Heart right ventricle (tissue), 16 donors: Measurements from ENCODE around the gene CEMP1. TPM values are rescaled to one million over a fixed set of nuclear protein-coding genes. Genes with fewer than 3 reads are reported as not detected.

Experiments
- ATAC-seq, 8 donors: fragments of 200-7000 bp; cut with Tn5 transposase; one replicate each; pipeline ENCODE4 v1.9.1; 2020; ENCODE audit warnings: mild to moderate bottlenecking in 8 of 8, moderate library complexity in 8 of 8, moderate number of reproducible peaks in 1 of 8
- DNase-seq, 2 donors: peaks; one replicate each; pipeline ENCODE4 v3.0.0-alpha.2; 2020
- H3K27ac ChIP-seq, 10 donors: fragments of 200-600 bp; sonication (generic) in 2 of 10; one replicate each; pipeline versions ENCODE4 v1.5.0 to v1.8.0; 2020 to 2022; ENCODE audit warnings: mild to moderate bottlenecking in 3 of 10
- H3K27me3 ChIP-seq, 7 donors: fragments of 200-600 bp; one replicate each; pipeline ENCODE4 v1.8.0; 2021 to 2022; ENCODE audit warnings: mild to moderate bottlenecking in 2 of 7
- H3K36me3 ChIP-seq, 9 donors: fragments of 200-600 bp; sonication (generic) in 1 of 9; one replicate each; pipeline versions ENCODE4 v1.5.0 to v1.8.0; 2020 to 2022; ENCODE audit warnings: mild to moderate bottlenecking in 2 of 9
- H3K4me1 ChIP-seq, 9 donors: fragments of 200-600 bp; sonication (generic) in 1 of 9; one replicate each; pipeline versions ENCODE4 v1.5.0 to v1.8.0; 2020 to 2022; ENCODE audit warnings: mild to moderate bottlenecking in 4 of 9
- H3K4me3 ChIP-seq, 10 donors: fragments of 200-600 bp; sonication (generic) in 2 of 10; one replicate each; pipeline versions ENCODE4 v1.5.0 to v1.8.0; 2020 to 2022; ENCODE audit warnings: mild to moderate bottlenecking in 7 of 10, moderate library complexity in 2 of 10
- H3K9me3 ChIP-seq, 11 donors: fragments of 200-600 bp in 10 of 11; sonication (generic) in 2 of 11; one replicate each; pipeline versions ENCODE4 v1.5.0 to v1.8.0; 2013 to 2022; ENCODE audit warnings: mild to moderate bottlenecking in 2 of 11, control low read depth in 1 of 11, moderate library complexity in 1 of 11
- CTCF ChIP-seq, 9 donors: fragments of 200-600 bp; sonication (generic) in 2 of 9; IDR thresholded peaks; one replicate each; pipeline versions ENCODE4 v1.5.0 to v1.8.0; 2021 to 2022; ENCODE audit warnings: antibody characterized with exemption in 9 of 9, mild to moderate bottlenecking in 5 of 9, moderate library complexity in 1 of 9
- WGBS, 2 donors: extraction: QIAGEN DNeasy Blood & Tissue Kit; methylation state at CpG; one replicate each; pipeline ENCODE4 v1.1.7; 2013; ENCODE audit warnings: inconsistent platforms in 1 of 2; 5-methylcytosine and 5-hydroxymethylcytosine counted together
- intact Hi-C, 10 donors: fragments of 100-400 bp; cut with DNase I; formaldehyde crosslinking; loops; one replicate each; pipeline versions ENCODE4 v1.11.1 to v1.14.2; 2022
- polyA plus RNA-seq, 2 donors: library from polyadenylated mRNA; stranded (reverse); fragments of 200-250 nt; gene quantifications; one replicate each; pipeline ENCODE4 v1.2.3, GENCODE V29; 2013
- total RNA-seq, 10 donors: library from RNA; stranded (reverse); fragmentation: NEBNext Ultra II Directional in 3 of 10; extraction: Animal tissue kit (Norgen Biotek cat#: 25700) in 3 of 10; gene quantifications; one replicate each; pipeline versions ENCODE4 v1.2.1 to v1.2.4, GENCODE V29; 2021 to 2023
- donor health status: Arrhythmogenic right ventricular cardiomyopathy.
- donor health status: ischemic (EF 13 %, LVEDD 7.1; RV severe dilation, severe dysfunction).
- donor health status: healthy with polysubstance abuse.
- donor health status: DM: no; HTN: yes; CAD: no.
- donor health status: DM: no; HTN: no; CAD: no.
- donor health status: ischemic (EF 25% LVEDD 6.9; RV normal size, moderate dysfunction).
- donor health status: ischemic (EF 25% LVEDD 5.7; RV mildly dilated, moderate dysfunction).
- donor health status: healthy.
- donor health status: DM: yes; HTN: yes; CAD: no.
- donor health status: Ischemic cardiomyopathy.
- donor health status: ischemic (EF 35%, LVEDD 5.7; RV mildly dilated, moderate dysfunction).
- donor health status: nonischemic (EF 11% LVEDD 7.7; RV severe dilation, severe dysfunction).
- donor health status: DM: yes; HTN: yes; CAD: no.
- donor health status: PGD.
- donor health status: ischemic (EF 29% LVEDD 5.4; RV normal size, mild dysfunction).
- donor health status: nonischemic (EF 23%, LVEDD 6.1; RV moderate dilation, normal function).

Gene CEMP1
- total and polyA plus RNA-seq, 12 donors = 0.20 to 0.44 TPM; not detected in 10

GRCh38 chr16:2490190-2491105 is 40.8 kb downstream of the CEMP1 start:
- 92 to 93% methylated on average over 23 of the region's 23 CpGs for WGBS, 2 donors
- intact Hi-C loops = no loop called here
- DNase-seq = no peak

GRCh38 chr16:2489581-2489980 is 41.6 kb downstream of the CEMP1 start:
- WGBS, 2 donors = 94% methylated on average over 16 of the region's 16 CpGs
- Histone ChIP-seq H3K36me3 (peaks cover 0 to 5% (median 0%) of the 10 kb centered on the region in 9 donors), H3K27me3 (no peaks in the 10 kb centered on the region), H3K9me3 (no peaks in the 10 kb centered on the region), H3K4me3 (no peak overlapping the region), H3K27ac (no peak overlapping the region), H3K4me1 (peaks cover 0 to 29% (median 16%) of the 10 kb centered on the region in 9 donors)
- TF ChIP-seq CTCF (IDR thresholded peaks at IDR 0.05) = no peak
- intact Hi-C loops = loop anchor here in 2 of 10 donors (5.0 to 10.0 kb wide), 2 partner anchors 55 to 147 kb away; partner anchors contain the start of gene ABCA3 (in 1 of the 2)
- DNase-seq (no peak), ATAC-seq (no peak)

More at GRCh38 chr16:2490190-2491105, 40.8 kb downstream of the CEMP1 start:
- Histone ChIP-seq H3K4me1 (peaks cover 0 to 29% (median 16%) of the 10 kb centered on the region in 9 donors), H3K27ac (no peak overlapping the region), H3K9me3 (no peaks in the 10 kb centered on the region), H3K4me3 (no peak overlapping the region), H3K36me3 (peaks cover 0 to 5% (median 0%) of the 10 kb centered on the region in 9 donors), H3K27me3 (no peaks in the 10 kb centered on the region)
- TF ChIP-seq CTCF (IDR thresholded peaks at IDR 0.05) = no peak
- no peak for ATAC-seq

- DNase-seq = no peak
- intact Hi-C loops = loop anchor here in 2 of 10 donors (5.0 to 10.0 kb wide), 2 partner anchors 53 to 146 kb away; partner anchors contain the start of gene ABCA3 (in 1 of the 2)
- H3K36me3 ChIP-seq = peaks cover 0 to 4% (median 0%) of the 10 kb centered on the region in 9 donors
- no peaks in the 10 kb centered on the region for H3K9me3 ChIP-seq
- H3K4me1 ChIP-seq = peaks cover 5 to 36% (median 20%) of the 10 kb centered on the region in 9 donors
- H3K4me3 ChIP-seq = no peak overlapping the region
- TF ChIP-seq CTCF (IDR thresholded peaks at IDR 0.05) = no peak
- WGBS, 2 donors = 86% methylated on average over 15 of the region's 15 CpGs
- ATAC-seq = no peak
- no peaks in the 10 kb centered on the region for H3K27me3 ChIP-seq
- no peak overlapping the region for H3K27ac ChIP-seq
Observed at GRCh38 chr16:2487903-2488531, 43.2 kb downstream of the CEMP1 start.

- no peak overlapping the region for H3K4me3 ChIP-seq
- no peaks in the 10 kb centered on the region for H3K27me3 ChIP-seq
- ATAC-seq (no peak), DNase-seq (no peak)
- no peaks in the 10 kb centered on the region for H3K9me3 ChIP-seq
- H3K4me1 ChIP-seq = peaks cover 6 to 42% (median 25%) of the 10 kb centered on the region in 9 donors
- 74 to 75% methylated on average over 8 of the region's 8 CpGs for WGBS, 2 donors
- peaks cover 0 to 4% (median 0%) of the 10 kb centered on the region in 9 donors for H3K36me3 ChIP-seq
- intact Hi-C loops = loop anchor here in 2 of 10 donors (5.0 to 10.0 kb wide), 2 partner anchors 53 to 145 kb away; partner anchors contain the start of gene ABCA3 (in 1 of the 2)
- no peak for TF ChIP-seq CTCF (IDR thresholded peaks at IDR 0.05)
- no peak overlapping the region for H3K27ac ChIP-seq
Observed at GRCh38 chr16:2487517-2487842, 43.7 kb downstream of the CEMP1 start.
